ENCODE results near the gene CLNK. TPM values are rescaled to one million over a fixed set of nuclear protein-coding genes. Genes with fewer than 3 reads are reported as not detected.

Gene CLNK
- total and polyA plus RNA-seq, 2 experiments from 2014 or later = not detected

DNA sequence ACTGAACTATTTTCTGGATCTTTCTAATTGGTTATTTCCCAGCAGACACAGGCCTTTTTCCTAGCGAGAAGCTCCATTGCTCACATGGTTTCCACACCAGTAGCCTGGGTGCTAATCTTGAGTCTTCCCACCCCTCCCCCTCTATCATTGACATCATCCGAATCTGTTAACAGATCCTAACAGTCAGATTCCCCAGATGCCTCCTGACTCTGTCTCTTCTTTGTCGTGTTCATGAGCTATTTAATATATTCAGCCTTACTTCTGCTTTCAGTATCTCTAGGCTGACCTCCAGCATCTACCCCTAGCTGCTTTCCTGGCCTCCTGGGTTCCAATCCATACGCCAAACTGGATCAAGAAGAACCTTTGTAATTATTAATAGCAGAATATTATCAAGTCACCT is 85.0 kb downstream of the CLNK start:
- Histone ChIP-seq H3K4me3 (no peak overlapping the region), H3K4me2 (no peak overlapping the region), H3K27me3 (no peaks in the 10 kb centered on the region), H4K20me1 (ENCODE audit: insufficient read depth, poor library complexity, severe bottlenecking) (no peaks in the 10 kb centered on the region), H3K36me3 (replicated peaks; ENCODE audit: insufficient read depth, low read depth) (no peaks in the 10 kb centered on the region), H3K27ac (no peak overlapping the region), H3K9me3 (ENCODE audit: low read depth) (no peaks in the 10 kb centered on the region), H2AFZ (no peak overlapping the region), H3K79me2 (no peaks in the 10 kb centered on the region), H3K4me1 (ENCODE audit: insufficient read depth) (no peaks in the 10 kb centered on the region), H3K9me2 (replicated peaks; ENCODE audit: insufficient read depth) (no peaks in the 10 kb centered on the region)
- no peak for DNase-seq (ENCODE audit: low spot score)
- no peak for TF ChIP-seq CTCF (IDR thresholded peaks at IDR 0.05; ENCODE audit: poor library complexity)
- no peak for TF ChIP-seq EZH2phosphoT487 (IDR thresholded peaks at IDR 0.05; ENCODE audit: low read depth, severe bottlenecking, unreplicated experiment)
- TF ChIP-seq EZH2 (IDR thresholded peaks at IDR 0.05; ENCODE audit: borderline replicate concordance) = no peak
- 75% methylated on average over 4 of the region's 4 CpGs for WGBS (ENCODE audit: low lambda C conversion rate, missing lambda C conversion rate)

- no peak for DNase-seq (ENCODE audit: low spot score)
- Histone ChIP-seq H2AFZ (no peak overlapping the region), H3K27ac (no peak overlapping the region), H3K36me3 (replicated peaks; ENCODE audit: insufficient read depth, low read depth) (no peaks in the 10 kb centered on the region), H3K27me3 (no peaks in the 10 kb centered on the region), H3K4me2 (no peak overlapping the region), H3K4me1 (ENCODE audit: insufficient read depth) (no peaks in the 10 kb centered on the region), H4K20me1 (ENCODE audit: insufficient read depth, poor library complexity, severe bottlenecking) (no peaks in the 10 kb centered on the region), H3K9me3 (ENCODE audit: low read depth) (no peaks in the 10 kb centered on the region), H3K79me2 (no peaks in the 10 kb centered on the region), H3K4me3 (no peak overlapping the region), H3K9me2 (replicated peaks; ENCODE audit: insufficient read depth) (no peaks in the 10 kb centered on the region)
- TF ChIP-seq EZH2 (IDR thresholded peaks at IDR 0.05; ENCODE audit: borderline replicate concordance) (no peak), CTCF (IDR thresholded peaks at IDR 0.05; ENCODE audit: poor library complexity) (no peak), EZH2phosphoT487 (IDR thresholded peaks at IDR 0.05; ENCODE audit: low read depth, severe bottlenecking, unreplicated experiment) (no peak)
- WGBS (ENCODE audit: low lambda C conversion rate, missing lambda C conversion rate) = 84% methylated on average over 6 of the region's 6 CpGs
These were observed 85.7 kb downstream of the CLNK start for GRCh38 chr4:10598829-10599228.

DNA sequence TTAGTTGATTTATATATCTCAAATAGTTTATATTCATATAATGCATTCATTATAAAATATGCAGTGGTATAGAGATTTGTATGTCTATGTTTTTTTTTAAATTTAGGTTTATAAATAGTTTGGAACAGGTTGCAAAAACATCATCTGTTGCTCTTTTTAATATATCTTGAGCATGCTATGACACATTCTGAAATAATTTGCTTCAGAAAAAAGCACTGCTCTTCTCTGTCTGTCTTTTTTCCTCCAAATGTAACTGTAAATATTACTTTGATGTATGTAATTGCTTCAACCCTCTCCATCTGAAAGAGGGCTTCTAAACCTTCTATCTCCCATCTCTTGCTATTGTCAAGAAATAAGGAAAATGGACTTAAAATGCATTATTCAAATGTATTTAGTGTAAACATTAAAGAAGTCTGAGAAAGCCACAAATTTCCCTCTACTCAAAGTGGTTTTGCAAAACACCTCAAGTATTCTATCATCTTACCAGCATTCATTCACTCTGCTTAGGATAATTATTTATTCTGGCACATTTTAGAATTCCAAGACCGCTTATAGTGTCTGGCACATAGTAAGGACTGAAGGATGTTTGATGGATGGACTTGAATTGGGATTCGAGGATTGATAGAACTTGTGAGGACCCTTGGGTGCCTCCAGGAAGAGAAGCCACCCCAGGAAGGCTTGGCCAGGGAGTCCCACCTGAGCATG is 87.8 kb downstream of the CLNK start:
- Histone ChIP-seq H2AFZ (no peak overlapping the region), H3K27me3 (no peaks in the 10 kb centered on the region), H3K4me1 (ENCODE audit: insufficient read depth) (no peaks in the 10 kb centered on the region), H3K4me3 (no peak overlapping the region), H3K9me3 (ENCODE audit: low read depth) (no peaks in the 10 kb centered on the region), H3K36me3 (replicated peaks; ENCODE audit: insufficient read depth, low read depth) (no peaks in the 10 kb centered on the region), H3K79me2 (no peaks in the 10 kb centered on the region), H3K4me2 (no peak overlapping the region), H3K9me2 (replicated peaks; ENCODE audit: insufficient read depth) (no peaks in the 10 kb centered on the region), H3K27ac (no peak overlapping the region), H4K20me1 (ENCODE audit: insufficient read depth, poor library complexity, severe bottlenecking) (no peaks in the 10 kb centered on the region)
- TF ChIP-seq EZH2 (IDR thresholded peaks at IDR 0.05; ENCODE audit: borderline replicate concordance) (no peak), EZH2phosphoT487 (IDR thresholded peaks at IDR 0.05; ENCODE audit: low read depth, severe bottlenecking, unreplicated experiment) (no peak), CTCF (IDR thresholded peaks at IDR 0.05; ENCODE audit: poor library complexity) (no peak)
- DNase-seq (ENCODE audit: low spot score) = no peak
- 96% methylated on average over 2 of the region's 2 CpGs for WGBS (ENCODE audit: low lambda C conversion rate, missing lambda C conversion rate)
